NCI-H2107 (cell line): ENCODE results near the gene OBSCN.

ENCODE experiments used
- DNase-seq: peaks from one replicate; lab custom pipeline; 2025; lab: John Stamatoyannopoulos, UW

The OBSCN gene

GRCh38 chr1:228207851-228208821, at the start of gene OBSCN:
TSS of gene OBSCN (plus strand) at chr1:228208044. CDS start at chr1:228211784, 3,740 bp downstream.
- DNase-seq, result no peak

- DNase-seq, result no peak
Measured at GRCh38 chr1:228158151-228159007, 49.5 kb upstream of the OBSCN start.

GRCh38 chr1:228159008-228159665, 48.7 kb upstream of the OBSCN start:
- DNase-seq, result no peak

GRCh38 chr1:228160201-228160761, 47.6 kb upstream of the OBSCN start:
- no peak for DNase-seq

- DNase-seq, result no peak
Measured at GRCh38 chr1:228161362-228161761, 46.5 kb upstream of the OBSCN start.

GRCh38 chr1:228161866-228162265, 46.0 kb upstream of the OBSCN start:
- no peak for DNase-seq

- no peak for DNase-seq
Measured at GRCh38 chr1:228162286-228163006, 45.4 kb upstream of the OBSCN start.

- DNase-seq, result no peak
Measured at GRCh38 chr1:228163007-228163753, 44.7 kb upstream of the OBSCN start.

GRCh38 chr1:228163776-228164519, 43.9 kb upstream of the OBSCN start:
- DNase-seq, result no peak

GRCh38 chr1:228164561-228165371, 43.1 kb upstream of the OBSCN start:
- DNase-seq, result no peak

- DNase-seq, result peak; percentile 99
Measured at GRCh38 chr1:228165372-228166169, 42.3 kb upstream of the OBSCN start, which contains the start of gene IBA57. TSS of gene IBA57 (plus strand) at chr1:228165804. CDS start at chr1:228165817, 13 bp downstream.

- DNase-seq, result peak; percentile 28
Measured at GRCh38 chr1:228166170-228166936, 41.5 kb upstream of the OBSCN start.

GRCh38 chr1:228168563-228169270, 39.1 kb upstream of the OBSCN start:
- DNase-seq, result no peak

GRCh38 chr1:228169345-228169744, 38.5 kb upstream of the OBSCN start:
- no peak for DNase-seq

GRCh38 chr1:228170666-228171065, 37.2 kb upstream of the OBSCN start:
- no peak for DNase-seq

GRCh38 chr1:228171221-228171891, 36.5 kb upstream of the OBSCN start:
- DNase-seq, result no peak
